ENCODE data around the gene CDCA5.
A peak's percentile ranks its signal among the peaks of the same experiment; 100 is the strongest.

Gene CDCA5

GRCh38 chr11:65045061-65045460 lies 38.8 kb downstream of the CDCA5 start:
- peaks cover 22% of the 10 kb centered on the region for H3K36me3 ChIP-seq (ENCODE audit: insufficient read depth, low read depth, low read length)
- no peaks in the 10 kb centered on the region for H3K4me1 ChIP-seq (ENCODE audit: insufficient read depth, low read length)
- no peak overlapping the region for H3K9ac ChIP-seq (ENCODE audit: low read depth, low read length)

GRCh38 chr11:65043881-65044501 lies 39.8 kb downstream of the CDCA5 start:
- no peaks in the 10 kb centered on the region for H3K4me1 ChIP-seq (ENCODE audit: insufficient read depth, low read length)
- no peak overlapping the region for H3K9ac ChIP-seq (ENCODE audit: low read depth, low read length)
- peaks cover 4% of the 10 kb centered on the region; the same call in 1 of the 2 replicates for H3K27me3 ChIP-seq (ENCODE audit: insufficient read depth, low read length)
- no peaks in the 10 kb centered on the region for H3K9me3 ChIP-seq (ENCODE audit: insufficient read depth, low read depth, low read length)
- H3K4me3 ChIP-seq (ENCODE audit: low read length) = no peak overlapping the region
- H3K27ac ChIP-seq (ENCODE audit: low read length) = no peak overlapping the region
- peaks cover 22% of the 10 kb centered on the region for H3K36me3 ChIP-seq (ENCODE audit: insufficient read depth, low read depth, low read length)

More at GRCh38 chr11:65045061-65045460, 38.8 kb downstream of the CDCA5 start:
- H3K4me3 ChIP-seq (ENCODE audit: low read length) = no peak overlapping the region
- no peak overlapping the region for H3K27ac ChIP-seq (ENCODE audit: low read length)
- H3K9me3 ChIP-seq (ENCODE audit: insufficient read depth, low read depth, low read length) = no peaks in the 10 kb centered on the region
- peaks cover 4% of the 10 kb centered on the region; the same call in 1 of the 2 replicates for H3K27me3 ChIP-seq (ENCODE audit: insufficient read depth, low read length)

- Histone ChIP-seq H3K27ac (ENCODE audit: low read length) (no peak overlapping the region), H3K9ac (ENCODE audit: low read depth, low read length) (no peak overlapping the region), H3K27me3 (ENCODE audit: insufficient read depth, low read length) (no peaks in the 10 kb centered on the region; the same call in 1 of the 2 replicates), H3K4me3 (ENCODE audit: low read length) (peak overlapping the region; percentile 91; the same call in 1 of the 2 replicates), H3K36me3 (ENCODE audit: insufficient read depth, low read depth, low read length) (peaks cover 27% of the 10 kb centered on the region), H3K4me1 (ENCODE audit: insufficient read depth, low read length) (no peaks in the 10 kb centered on the region), H3K9me3 (ENCODE audit: insufficient read depth, low read depth, low read length) (no peaks in the 10 kb centered on the region)
Observed at GRCh38 chr11:65042891-65043290, 40.9 kb downstream of the CDCA5 start.

- H3K27ac ChIP-seq (ENCODE audit: low read length) = peak within 1 kb of the TSS; percentile 56
- H3K4me1 ChIP-seq (ENCODE audit: insufficient read depth, low read length) = no peaks in the 10 kb centered on the region
- H3K36me3 ChIP-seq (ENCODE audit: insufficient read depth, low read depth, low read length) = peaks cover 29% of the 10 kb centered on the region
- peak within 1 kb of the TSS; percentile 74; the same call in 1 of the 2 replicates for H3K9ac ChIP-seq (ENCODE audit: low read depth, low read length)
- H3K4me3 ChIP-seq (ENCODE audit: low read length) = peak within 1 kb of the TSS; percentile 91
- no peaks in the 10 kb centered on the region for H3K27me3 ChIP-seq (ENCODE audit: insufficient read depth, low read length)
- H3K9me3 ChIP-seq (ENCODE audit: insufficient read depth, low read depth, low read length) = no peaks in the 10 kb centered on the region
Observed at GRCh38 chr11:65040847-65041622, 42.8 kb downstream of the CDCA5 start, which contains the start of gene SAC3D1. TSS of gene SAC3D1 (plus strand) at chr11:65041210. CDS start at chr11:65041293, 83 bp downstream.

GRCh38 chr11:65040520-65040846 lies 43.4 kb downstream of the CDCA5 start:
- H3K27ac ChIP-seq (ENCODE audit: low read length) = no peak overlapping the region

GRCh38 chr11:65036931-65037330 lies 46.9 kb downstream of the CDCA5 start:
- Histone ChIP-seq H3K27ac (ENCODE audit: low read length) (no peak overlapping the region), H3K9ac (ENCODE audit: low read depth, low read length) (no peak overlapping the region), H3K36me3 (ENCODE audit: insufficient read depth, low read depth, low read length) (peaks cover 7% of the 10 kb centered on the region), H3K4me3 (ENCODE audit: low read length) (no peak overlapping the region), H3K9me3 (ENCODE audit: insufficient read depth, low read depth, low read length) (no peaks in the 10 kb centered on the region), H3K4me1 (ENCODE audit: insufficient read depth, low read length) (no peaks in the 10 kb centered on the region), H3K27me3 (ENCODE audit: insufficient read depth, low read length) (no peaks in the 10 kb centered on the region)

More at GRCh38 chr11:65040520-65040846, 43.4 kb downstream of the CDCA5 start:
- Histone ChIP-seq H3K36me3 (ENCODE audit: insufficient read depth, low read depth, low read length) (peaks cover 29% of the 10 kb centered on the region), H3K4me1 (ENCODE audit: insufficient read depth, low read length) (no peaks in the 10 kb centered on the region), H3K27me3 (ENCODE audit: insufficient read depth, low read length) (no peaks in the 10 kb centered on the region), H3K9me3 (ENCODE audit: insufficient read depth, low read depth, low read length) (no peaks in the 10 kb centered on the region), H3K9ac (ENCODE audit: low read depth, low read length) (peak overlapping the region; percentile 74; the same call in 1 of the 2 replicates), H3K4me3 (ENCODE audit: low read length) (peak overlapping the region; percentile 91)

- no peak overlapping the region for H3K27ac ChIP-seq (ENCODE audit: low read length)
- H3K4me1 ChIP-seq (ENCODE audit: insufficient read depth, low read length) = no peaks in the 10 kb centered on the region
- no peak overlapping the region for H3K4me3 ChIP-seq (ENCODE audit: low read length)
- no peaks in the 10 kb centered on the region for H3K9me3 ChIP-seq (ENCODE audit: insufficient read depth, low read depth, low read length)
- peaks cover 7% of the 10 kb centered on the region for H3K36me3 ChIP-seq (ENCODE audit: insufficient read depth, low read depth, low read length)
- H3K9ac ChIP-seq (ENCODE audit: low read depth, low read length) = no peak overlapping the region
- H3K27me3 ChIP-seq (ENCODE audit: insufficient read depth, low read length) = no peaks in the 10 kb centered on the region
Observed at GRCh38 chr11:65035579-65035978, 48.3 kb downstream of the CDCA5 start.

GRCh38 chr11:65034423-65034822 lies 49.4 kb downstream of the CDCA5 start:
- no peaks in the 10 kb centered on the region for H3K27me3 ChIP-seq (ENCODE audit: insufficient read depth, low read length)
- H3K27ac ChIP-seq (ENCODE audit: low read length) = no peak overlapping the region
- H3K4me3 ChIP-seq (ENCODE audit: low read length) = no peak overlapping the region
- peaks cover 7% of the 10 kb centered on the region for H3K36me3 ChIP-seq (ENCODE audit: insufficient read depth, low read depth, low read length)
- H3K9me3 ChIP-seq (ENCODE audit: insufficient read depth, low read depth, low read length) = no peaks in the 10 kb centered on the region
- no peak overlapping the region for H3K9ac ChIP-seq (ENCODE audit: low read depth, low read length)
- no peaks in the 10 kb centered on the region for H3K4me1 ChIP-seq (ENCODE audit: insufficient read depth, low read length)

GRCh38 chr11:65032216-65032615 lies 51.6 kb downstream of the CDCA5 start:
- Histone ChIP-seq H3K9ac (ENCODE audit: low read depth, low read length) (no peak overlapping the region), H3K4me1 (ENCODE audit: insufficient read depth, low read length) (peaks cover 5% of the 10 kb centered on the region; the same call in 1 of the 2 replicates), H3K27me3 (ENCODE audit: insufficient read depth, low read length) (no peaks in the 10 kb centered on the region), H3K27ac (ENCODE audit: low read length) (no peak overlapping the region), H3K9me3 (ENCODE audit: insufficient read depth, low read depth, low read length) (no peaks in the 10 kb centered on the region), H3K4me3 (ENCODE audit: low read length) (no peak overlapping the region), H3K36me3 (ENCODE audit: insufficient read depth, low read depth, low read length) (no peaks in the 10 kb centered on the region; the same call in 1 of the 2 replicates)

All from iPS-20b (cell line).